T-helper 1 cell treated with Interleukin-12 subunit alpha and Interleukin-12 subunit beta and Interleukin-4 antibody, amounts not matched to agents 30 ng/mL and 1 ng/mL, for 36 hours (primary cell): ENCODE results near the gene MTPN. TPM values are rescaled to one million over a fixed set of nuclear protein-coding genes. Genes with fewer than 3 reads are reported as not detected.

Experiments used
- intact Hi-C: fragments of 100-400 bp; cut with micrococcal nuclease; formaldehyde crosslinking; loops from one replicate; pipeline ENCODE4 v1.15.1; 2024
- total RNA-seq: library from RNA; stranded (reverse); gene quantifications from 2 replicates; pipeline ENCODE4 v1.2.3, GENCODE V29; 2022

Gene MTPN
- total RNA-seq, result 118 and 119 TPM in 2 replicates

- intact Hi-C loops, result loop anchor here (1.0 to 10.0 kb wide), 9 partner anchors 17 to 1522 kb away; partner anchors contain the start of genes AGBL3, AKR1B1, BPGM and CNOT4
These were observed at the start of gene MTPN for GRCh38 chr7:135977007-135977741. Gene MTPN, minus strand, starts transcription at chr7:135977359. Its CDS starts 259 bp downstream, at chr7:135977100.

GRCh38 chr7:136026209-136026608 is 49.0 kb upstream of the MTPN start:
- intact Hi-C loops, result no loop called here

GRCh38 chr7:136023134-136023869 is 46.1 kb upstream of the MTPN start:
- intact Hi-C loops, result no loop called here

GRCh38 chr7:136020556-136020955 is 43.4 kb upstream of the MTPN start:
- intact Hi-C loops, result no loop called here

- intact Hi-C loops, result no loop called here
These were observed 40.9 kb upstream of the MTPN start for GRCh38 chr7:136018104-136018503.

- intact Hi-C loops, result no loop called here
These were observed 39.7 kb upstream of the MTPN start for GRCh38 chr7:136016649-136017395.

GRCh38 chr7:136015638-136016037 is 38.5 kb upstream of the MTPN start:
- intact Hi-C loops, result no loop called here

GRCh38 chr7:136014659-136015058 is 37.5 kb upstream of the MTPN start:
- intact Hi-C loops, result no loop called here

- intact Hi-C loops, result no loop called here
These were observed 35.1 kb upstream of the MTPN start for GRCh38 chr7:136012238-136012637.

- intact Hi-C loops, result loop anchor here (1.0 kb wide), 5 partner anchors 32 to 728 kb away; partner anchors contain the start of gene MTPN
These were observed 32.4 kb upstream of the MTPN start for GRCh38 chr7:136009488-136010079.

- intact Hi-C loops, result no loop called here
These were observed 29.0 kb upstream of the MTPN start for GRCh38 chr7:136006208-136006607.

- intact Hi-C loops, result no loop called here
These were observed 26.9 kb upstream of the MTPN start for GRCh38 chr7:136004083-136004482.

- intact Hi-C loops, result no loop called here
These were observed 25.6 kb upstream of the MTPN start for GRCh38 chr7:136002802-136003201.

GRCh38 chr7:136000288-136000913 is 23.2 kb upstream of the MTPN start:
- intact Hi-C loops, result no loop called here

GRCh38 chr7:135998081-135998480 is 20.9 kb upstream of the MTPN start:
- intact Hi-C loops, result no loop called here

- intact Hi-C loops, result no loop called here
These were observed 18.6 kb upstream of the MTPN start for GRCh38 chr7:135995748-135996147.

GRCh38 chr7:135994466-135995205 is 17.5 kb upstream of the MTPN start:
- intact Hi-C loops, result loop anchor here (1.0 kb wide), 2 partner anchors 12 to 17 kb away; partner anchors contain the start of gene MTPN

GRCh38 chr7:135993950-135994349 is 16.8 kb upstream of the MTPN start:
- intact Hi-C loops, result loop anchor here (1.0 kb wide), 2 partner anchors 12 to 17 kb away; partner anchors contain the start of gene MTPN

GRCh38 chr7:135991906-135992305 is 14.7 kb upstream of the MTPN start:
- intact Hi-C loops, result no loop called here

- intact Hi-C loops, result no loop called here
These were observed 14.2 kb upstream of the MTPN start for GRCh38 chr7:135991322-135991721.
